Measurements from ENCODE around the gene GPR179.
A peak's percentile ranks its signal among the peaks of the same experiment; 100 is the strongest.
"Not testable (repeated sequence)": the region's sequence is repeated elsewhere in the genome, so short reads cannot be mapped to it uniquely, and the experiment has no call there.

Gene GPR179

GRCh38 chr17:38322156-38322779, 21.5 kb downstream of the GPR179 start:
- DNase-seq, result peak; percentile 76

GRCh38 chr17:38320482-38320881, 23.3 kb downstream of the GPR179 start:
- DNase-seq, result no peak

GRCh38 chr17:38317081-38317480, 26.7 kb downstream of the GPR179 start:
- no peak for DNase-seq

GRCh38 chr17:38315497-38315896, 28.3 kb downstream of the GPR179 start:
- no peak for DNase-seq

GRCh38 chr17:38296834-38297517, 46.8 kb downstream of the GPR179 start, which contains the start of gene MRPL45:
Gene MRPL45 (plus strand): TSS chr17:38297168. CDS start chr17:38297184, 16 bp downstream.
- DNase-seq, result peak; percentile 97

GRCh38 chr17:38295602-38296365, 48.0 kb downstream of the GPR179 start:
- DNase-seq, result not testable (repeated sequence)

DNA sequence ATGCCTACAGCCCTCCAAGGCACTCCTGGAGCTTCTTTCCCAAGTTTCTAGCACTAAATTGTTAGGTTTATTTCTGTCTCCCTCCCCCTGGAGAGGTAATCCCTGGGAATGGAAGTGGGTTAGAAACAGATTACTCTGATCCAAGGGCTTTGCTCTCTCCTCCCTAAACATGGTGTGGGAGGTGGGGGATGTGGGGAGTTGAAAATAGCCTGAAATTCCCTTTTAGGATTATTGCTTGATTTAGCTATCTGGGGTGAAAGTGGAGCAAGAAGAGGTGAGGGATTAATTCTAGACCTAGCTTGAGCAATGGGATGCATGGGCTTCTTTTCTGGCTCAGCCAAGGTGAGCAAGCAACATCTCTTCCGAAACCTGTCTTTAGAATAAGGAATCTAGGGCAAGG, 54.0 kb downstream of the GPR179 start:
- not testable (repeated sequence) for DNase-seq

- not testable (repeated sequence) for DNase-seq
Measured at GRCh38 chr17:38288217-38288827, 55.4 kb downstream of the GPR179 start.

DNA sequence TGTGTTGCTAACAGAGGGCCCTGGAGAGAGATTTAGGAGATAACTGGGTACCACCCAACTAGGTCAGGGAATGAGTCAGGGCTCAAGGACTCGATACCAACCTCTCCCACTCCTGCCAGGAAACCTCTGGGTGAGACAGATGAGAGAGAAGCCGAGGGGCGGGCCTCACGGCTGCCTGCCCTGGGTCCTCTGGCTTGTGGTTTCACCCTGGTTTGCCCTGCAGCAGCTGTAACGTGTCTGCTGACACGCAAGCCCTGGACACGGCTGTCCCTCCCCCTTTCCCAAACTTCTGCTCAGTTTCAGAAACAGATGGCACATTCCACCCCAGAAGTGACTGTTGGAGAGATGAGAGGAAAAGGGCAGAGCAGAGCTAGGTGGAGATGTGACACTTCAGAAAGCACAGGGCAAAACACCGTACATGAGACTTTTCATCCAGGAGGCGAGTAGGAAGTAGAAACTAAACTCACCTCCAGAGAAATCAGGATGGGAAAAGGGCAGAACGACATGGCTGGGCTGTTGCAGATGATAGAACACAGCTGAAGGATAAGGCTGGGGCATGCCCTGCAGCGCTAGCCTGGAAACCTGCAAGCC, 57.2 kb downstream of the GPR179 start:
- DNase-seq, result peak; percentile 33

DNA sequence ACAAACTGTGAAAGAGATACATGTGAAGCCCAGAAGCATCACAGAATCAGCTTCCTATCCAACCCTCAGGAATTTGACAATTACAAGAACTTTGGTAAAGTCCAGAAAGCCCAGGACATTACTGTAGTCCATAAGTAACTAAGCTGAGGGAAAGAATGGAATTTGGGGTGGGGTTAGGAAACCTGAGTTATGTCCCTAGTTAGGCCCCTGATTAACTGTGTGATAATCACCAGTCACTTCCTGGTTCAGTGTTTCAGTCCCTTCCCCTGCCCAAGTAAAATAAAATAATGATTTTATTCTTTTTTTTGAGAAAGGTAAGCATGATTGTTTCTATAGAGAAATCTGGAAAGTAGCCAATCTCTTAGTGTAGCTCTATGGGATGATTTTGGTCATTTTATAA, 57.8 kb downstream of the GPR179 start:
- not testable (repeated sequence) for DNase-seq
